Measurements from ENCODE around the gene FAM111B. TPM values are rescaled to one million over a fixed set of nuclear protein-coding genes. Genes with fewer than 3 reads are reported as not detected.
"Not testable (repeated sequence)": the region's sequence is repeated elsewhere in the genome, so short reads cannot be mapped to it uniquely, and the experiment has no call there.

FAM111B gene
- total RNA-seq, 3 donors from 2014 or later (not counting 1 experiment from before 2014, with no cell fraction given) = 1.2 to 1.9 (median 1.4) TPM

DNA sequence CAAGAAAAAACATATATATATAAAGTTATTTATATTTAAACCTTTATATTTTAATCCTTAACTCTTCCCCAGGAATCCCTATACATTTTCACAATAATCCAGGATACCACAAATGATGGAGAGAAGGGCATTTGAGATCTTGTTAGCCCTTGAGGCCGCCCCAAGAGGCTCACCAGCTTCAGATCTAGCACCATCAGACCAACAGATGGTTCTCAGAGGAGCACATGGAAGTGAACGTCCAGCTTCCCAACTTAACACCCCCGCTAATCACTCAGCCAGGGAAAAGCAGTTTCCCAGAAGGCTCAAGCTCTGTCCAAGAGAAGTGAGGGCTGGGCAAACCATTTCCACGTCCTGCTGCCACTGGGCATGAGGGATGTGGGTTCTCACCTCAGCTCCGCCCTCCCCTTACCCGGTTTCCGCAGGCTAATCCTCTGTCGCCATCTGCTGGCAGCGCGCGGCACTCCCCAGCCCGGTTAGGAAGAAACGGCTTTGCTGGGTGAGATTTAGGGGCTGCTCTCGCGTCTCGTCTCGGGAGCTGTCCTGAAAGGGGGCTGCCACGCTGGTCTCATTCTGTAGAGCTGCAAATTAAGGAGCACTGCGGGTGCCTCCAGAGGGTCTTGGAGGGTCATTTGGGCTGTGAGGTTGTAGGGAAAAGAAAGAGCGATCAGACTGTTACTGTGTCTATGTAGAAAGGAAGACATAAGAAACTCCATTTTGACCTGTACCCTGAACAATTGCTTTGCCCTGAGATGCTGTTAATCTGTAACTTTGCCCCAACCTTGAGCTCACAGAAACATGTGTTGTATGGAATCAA, 28.8 kb downstream of the FAM111B start:
- H3K27me3 Mint-ChIP-seq (ENCODE audit: low read depth in 2 of 2) = no peaks in the 10 kb centered on the region
- no peak overlapping the region for H3K4me3 ChIP-seq (ENCODE audit: low read length)
- WGBS (ENCODE audit: insufficient coverage) = 10% methylated on average over 20 of the region's 20 CpGs
- intact Hi-C loops (cut with micrococcal nuclease) = loop anchor here (1.0 to 5.0 kb wide), 5 partner anchors 39 to 482 kb away; no protein-coding TSS in a partner anchor
- ATAC-seq = peak; percentile 99 to 100 (median 100)
- H3K36me3 Mint-ChIP-seq = peaks cover 18% of the 10 kb centered on the region
- peak overlapping the region; percentile 38 for H3K4me3 Mint-ChIP-seq
- H3K9me3 Mint-ChIP-seq = no peaks in the 10 kb centered on the region
- H3K27ac ChIP-seq (ENCODE audit: low read length) = no peak overlapping the region
- H3K4me1 Mint-ChIP-seq = peaks cover 8 to 11% of the 10 kb centered on the region in 2 donors
- peaks cover 8% of the 10 kb centered on the region for H3K4me1 ChIP-seq (ENCODE audit: control insufficient read depth, insufficient read depth, low read length)
- H3K27ac Mint-ChIP-seq = peak overlapping the region; percentile 14 to 64
- DNase-seq = peak; percentile 88 to 92
- peaks cover 10% of the 10 kb centered on the region for H3K9me3 ChIP-seq (ENCODE audit: control insufficient read depth, insufficient read depth, low read length)
- peaks cover 24% of the 10 kb centered on the region for H3K36me3 ChIP-seq (ENCODE audit: control insufficient read depth, insufficient read depth, low read length)
- TF ChIP-seq, protein P1, sequence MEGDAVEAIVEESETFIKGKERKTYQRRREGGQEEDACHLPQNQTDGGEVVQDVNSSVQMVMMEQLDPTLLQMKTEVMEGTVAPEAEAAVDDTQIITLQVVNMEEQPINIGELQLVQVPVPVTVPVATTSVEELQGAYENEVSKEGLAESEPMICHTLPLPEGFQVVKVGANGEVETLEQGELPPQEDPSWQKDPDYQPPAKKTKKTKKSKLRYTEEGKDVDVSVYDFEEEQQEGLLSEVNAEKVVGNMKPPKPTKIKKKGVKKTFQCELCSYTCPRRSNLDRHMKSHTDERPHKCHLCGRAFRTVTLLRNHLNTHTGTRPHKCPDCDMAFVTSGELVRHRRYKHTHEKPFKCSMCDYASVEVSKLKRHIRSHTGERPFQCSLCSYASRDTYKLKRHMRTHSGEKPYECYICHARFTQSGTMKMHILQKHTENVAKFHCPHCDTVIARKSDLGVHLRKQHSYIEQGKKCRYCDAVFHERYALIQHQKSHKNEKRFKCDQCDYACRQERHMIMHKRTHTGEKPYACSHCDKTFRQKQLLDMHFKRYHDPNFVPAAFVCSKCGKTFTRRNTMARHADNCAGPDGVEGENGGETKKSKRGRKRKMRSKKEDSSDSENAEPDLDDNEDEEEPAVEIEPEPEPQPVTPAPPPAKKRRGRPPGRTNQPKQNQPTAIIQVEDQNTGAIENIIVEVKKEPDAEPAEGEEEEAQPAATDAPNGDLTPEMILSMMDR (IDR thresholded peaks at IDR 0.05) = peak; percentile 97
- no peaks in the 10 kb centered on the region for H3K27me3 ChIP-seq (ENCODE audit: control insufficient read depth, insufficient read depth, low read length)

DNA sequence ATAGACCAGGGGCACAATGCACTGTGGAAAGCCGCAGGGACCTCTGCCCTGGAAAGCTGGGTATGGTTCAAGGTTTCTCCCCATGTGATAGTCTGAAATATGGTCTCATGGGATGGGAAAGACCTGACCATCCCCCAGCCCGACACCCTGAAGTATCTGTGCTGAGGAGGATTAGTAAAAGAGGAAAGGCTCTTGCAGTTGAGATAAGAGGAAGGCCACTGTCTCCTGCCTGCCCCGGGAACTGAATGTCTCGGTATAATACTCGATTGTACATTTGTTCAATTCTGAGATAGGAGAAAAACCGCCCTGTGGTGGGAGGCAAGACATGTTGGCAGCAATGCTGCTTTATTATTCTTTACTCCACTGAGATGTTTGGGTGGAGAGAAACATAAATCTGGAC, 29.5 kb downstream of the FAM111B start:
- not testable (repeated sequence) for ATAC-seq; H3K27ac ChIP-seq (ENCODE audit: low read length); H3K4me3 ChIP-seq (ENCODE audit: low read length); H3K4me3 Mint-ChIP-seq; H3K9me3 Mint-ChIP-seq; H3K9me3 ChIP-seq (ENCODE audit: control insufficient read depth, insufficient read depth, low read length); H3K27me3 Mint-ChIP-seq (ENCODE audit: low read depth in 2 of 2); DNase-seq; H3K27me3 ChIP-seq (ENCODE audit: control insufficient read depth, insufficient read depth, low read length); H3K4me1 ChIP-seq (ENCODE audit: control insufficient read depth, insufficient read depth, low read length)
- H3K36me3 ChIP-seq (ENCODE audit: control insufficient read depth, insufficient read depth, low read length) = peaks cover 21% of the 10 kb centered on the region
- WGBS (ENCODE audit: insufficient coverage) = 96% methylated on average over 6 of the region's 6 CpGs
- intact Hi-C loops (cut with micrococcal nuclease) = loop anchor here (1.0 to 5.0 kb wide), 5 partner anchors 39 to 482 kb away; no protein-coding TSS in a partner anchor
- peak overlapping the region in 1 of 2 donors; percentile 64 for H3K27ac Mint-ChIP-seq
- H3K36me3 Mint-ChIP-seq = peaks cover 14% of the 10 kb centered on the region
- peaks cover 15 to 17% of the 10 kb centered on the region in 2 donors for H3K4me1 Mint-ChIP-seq

DNA sequence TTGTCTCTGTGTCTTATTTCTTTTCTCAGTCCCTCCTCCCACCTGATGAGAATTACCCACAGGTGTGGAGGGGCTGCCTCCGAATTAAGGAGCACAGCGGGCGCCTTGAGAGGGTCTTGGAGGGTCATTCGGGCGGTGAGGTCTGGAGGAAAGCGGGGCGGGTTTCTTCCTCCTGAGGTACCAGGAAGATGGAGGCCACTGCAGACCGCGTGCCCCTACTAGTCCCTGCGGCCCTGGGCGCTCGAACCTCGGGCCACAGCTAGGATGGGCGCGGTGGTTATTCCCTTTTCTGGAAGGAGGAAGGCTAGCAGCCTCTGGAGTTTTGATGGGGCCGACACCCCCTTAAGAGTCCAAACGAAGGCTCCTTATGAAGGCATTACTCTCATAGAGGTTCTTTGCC, 30.2 kb downstream of the FAM111B start:
- DNase-seq (no peak), ATAC-seq (no peak)
- Histone ChIP-seq H3K27me3 (ENCODE audit: control insufficient read depth, insufficient read depth, low read length) (no peaks in the 10 kb centered on the region), H3K4me1 (ENCODE audit: control insufficient read depth, insufficient read depth, low read length) (peaks cover 8% of the 10 kb centered on the region), H3K27ac (ENCODE audit: low read length) (no peak overlapping the region), H3K9me3 (ENCODE audit: control insufficient read depth, insufficient read depth, low read length) (peaks cover under 1% of the 10 kb centered on the region), H3K4me3 (ENCODE audit: low read length) (no peak overlapping the region), H3K36me3 (ENCODE audit: control insufficient read depth, insufficient read depth, low read length) (peaks cover 16% of the 10 kb centered on the region)
- Mint-ChIP-seq H3K9me3 (no peaks in the 10 kb centered on the region), H3K27me3 (ENCODE audit: low read depth in 2 of 2) (no peaks in the 10 kb centered on the region), H3K4me1 (peaks cover 22 to 24% of the 10 kb centered on the region in 2 donors), H3K4me3 (no peak overlapping the region), H3K36me3 (peaks cover 10% of the 10 kb centered on the region), H3K27ac (no peak overlapping the region)
- 97% methylated on average over 17 of the region's 17 CpGs for WGBS (ENCODE audit: insufficient coverage)
- TF ChIP-seq, protein P1 (IDR thresholded peaks at IDR 0.05) = no peak
- intact Hi-C loops (cut with micrococcal nuclease) = loop anchor here (2.0 to 5.0 kb wide), 2 partner anchors 180 to 286 kb away; no protein-coding TSS in a partner anchor

DNA sequence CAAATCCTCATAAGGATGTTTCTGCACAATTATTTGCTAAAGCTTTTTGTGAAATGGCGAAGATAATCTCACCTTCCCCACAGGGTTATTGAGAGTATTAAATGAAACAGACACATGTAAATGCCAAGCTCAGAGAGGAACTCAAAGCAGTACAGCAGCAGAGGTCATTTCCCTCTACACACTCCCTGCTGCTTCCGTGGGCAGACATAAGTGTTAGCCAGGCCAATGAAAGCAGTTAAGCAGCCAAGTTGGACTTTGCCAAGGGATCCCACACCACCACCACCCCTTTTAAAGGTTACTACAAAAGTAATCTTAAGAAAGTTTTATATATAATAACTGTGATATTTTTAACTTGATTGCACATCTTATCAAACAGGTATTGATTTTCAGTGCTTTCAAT, 31.6 kb downstream of the FAM111B start:
- intact Hi-C loops (cut with micrococcal nuclease) = loop anchor here (5.0 kb wide), 1 partner anchor 181 kb away; no protein-coding TSS in a partner anchor
- H3K9me3 ChIP-seq (ENCODE audit: control insufficient read depth, insufficient read depth, low read length) = no peaks in the 10 kb centered on the region
- no peak for DNase-seq
- Mint-ChIP-seq H3K27ac (no peak overlapping the region), H3K4me1 (peaks cover 36 to 38% of the 10 kb centered on the region in 2 donors), H3K27me3 (ENCODE audit: low read depth in 2 of 2) (no peaks in the 10 kb centered on the region), H3K36me3 (no peaks in the 10 kb centered on the region), H3K4me3 (no peak overlapping the region), H3K9me3 (no peaks in the 10 kb centered on the region)
- H3K27me3 ChIP-seq (ENCODE audit: control insufficient read depth, insufficient read depth, low read length) = no peaks in the 10 kb centered on the region
- H3K4me3 ChIP-seq (ENCODE audit: low read length) = no peak overlapping the region
- no peak for ATAC-seq
- TF ChIP-seq, protein P1 (IDR thresholded peaks at IDR 0.05) = no peak
- no peak overlapping the region for H3K27ac ChIP-seq (ENCODE audit: low read length)
- H3K36me3 ChIP-seq (ENCODE audit: control insufficient read depth, insufficient read depth, low read length) = peaks cover 10% of the 10 kb centered on the region
- H3K4me1 ChIP-seq (ENCODE audit: control insufficient read depth, insufficient read depth, low read length) = peaks cover 13% of the 10 kb centered on the region
- 78% methylated on average over 1 of the region's 2 CpGs for WGBS (ENCODE audit: insufficient coverage)
